T-helper 2 cell (primary cell): Measurements from ENCODE around the gene ETFBKMT.

Experiments
- DNase-seq, 5 experiments: peaks; one replicate each; pipeline versions ENCODE4 v3.0.0 to v3.0.0-alpha.2; 2012 to 2022
- total RNA-seq, 2 donors: gene quantifications; one replicate each; lab custom pipeline; 2026; lab: John Stamatoyannopoulos, UW

Gene ETFBKMT
- total RNA-seq: 0.62 to 4.3 reads per million in 2 donors

- DNase-seq: peak; percentile 74 to 99 (median 88)
These were observed at the start of gene ETFBKMT for GRCh38 chr12:31659087-31659942. ETFBKMT (plus strand) TSS chr12:31659688; CDS start chr12:31661954, 2,266 bp downstream.

GRCh38 chr12:31612819-31613218 is 46.7 kb upstream of the ETFBKMT start:
- no peak for DNase-seq

GRCh38 chr12:31618228-31619025 is 41.1 kb upstream of the ETFBKMT start:
- DNase-seq: no peak

GRCh38 chr12:31620311-31620710 is 39.2 kb upstream of the ETFBKMT start:
- DNase-seq: no peak

GRCh38 chr12:31622038-31622437 is 37.5 kb upstream of the ETFBKMT start:
- no peak for DNase-seq

GRCh38 chr12:31626270-31626995 is 33.1 kb upstream of the ETFBKMT start:
- no peak for DNase-seq

GRCh38 chr12:31627456-31628054 is 31.9 kb upstream of the ETFBKMT start:
- DNase-seq: no peak

GRCh38 chr12:31629756-31630732 is 29.4 kb upstream of the ETFBKMT start:
- no peak for DNase-seq

GRCh38 chr12:31631023-31631724 is 28.3 kb upstream of the ETFBKMT start:
- DNase-seq: no peak

- DNase-seq: no peak
These were observed 27.7 kb upstream of the ETFBKMT start for GRCh38 chr12:31631809-31632208.

GRCh38 chr12:31633464-31633863 is 26.0 kb upstream of the ETFBKMT start:
- DNase-seq: no peak

- DNase-seq: no peak
These were observed 24.9 kb upstream of the ETFBKMT start for GRCh38 chr12:31634620-31635019.

- DNase-seq: no peak
These were observed 17.9 kb upstream of the ETFBKMT start for GRCh38 chr12:31641509-31642090.

- no peak for DNase-seq
These were observed 15.0 kb upstream of the ETFBKMT start for GRCh38 chr12:31644536-31644935.

GRCh38 chr12:31645924-31646323 is 13.6 kb upstream of the ETFBKMT start:
- DNase-seq: no peak

- no peak for DNase-seq
These were observed 12.4 kb upstream of the ETFBKMT start for GRCh38 chr12:31647086-31647491.

GRCh38 chr12:31650918-31651317 is 8.6 kb upstream of the ETFBKMT start:
- DNase-seq: no peak

GRCh38 chr12:31651893-31652521 is 7.5 kb upstream of the ETFBKMT start:
- DNase-seq: peak in 1 of 5 experiments; percentile 6

- DNase-seq: no peak
These were observed 4.3 kb upstream of the ETFBKMT start for GRCh38 chr12:31655208-31655607.

- no peak for DNase-seq
These were observed 3.7 kb upstream of the ETFBKMT start for GRCh38 chr12:31655792-31656191.
